GM19025 (cell line): ENCODE data around the gene PRELID1.

ENCODE experiments used
- ATAC-seq: cut with Tn5 transposase; IDR thresholded peaks from one replicate; pipeline ENCODE4 v1.9.1; 2021; ENCODE audit warnings: mild to moderate bottlenecking, low read depth, moderate library complexity; ENCODE audit not compliant: unreplicated experiment

The PRELID1 gene

DNA sequence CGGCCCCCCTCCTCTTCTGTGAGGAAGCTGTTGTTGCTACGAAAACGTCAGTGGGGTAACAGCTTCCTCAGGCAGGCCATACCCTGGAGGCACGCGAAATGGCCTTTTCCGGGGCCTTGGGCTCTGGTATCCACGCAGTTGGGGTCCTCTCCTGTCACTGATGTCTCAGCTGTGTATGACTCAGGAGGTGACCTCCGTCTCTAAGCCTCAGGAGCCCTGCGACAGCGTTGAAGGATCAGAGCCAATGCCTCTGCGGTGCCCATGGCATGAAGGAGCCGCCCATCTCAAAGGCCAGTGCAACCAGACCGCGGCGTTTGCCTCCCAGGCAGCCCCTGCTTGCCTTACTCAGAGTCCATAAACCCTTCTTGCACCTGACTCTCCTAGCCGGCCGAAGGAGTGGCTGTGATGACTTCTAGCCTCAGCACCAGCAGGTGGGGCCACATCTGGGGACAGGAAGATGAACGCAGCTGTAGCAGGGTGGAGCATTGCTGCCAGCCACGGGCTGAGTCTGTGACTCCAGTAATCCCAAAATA lies 9.1 kb downstream of the PRELID1 start:
- ATAC-seq, result no peak

DNA sequence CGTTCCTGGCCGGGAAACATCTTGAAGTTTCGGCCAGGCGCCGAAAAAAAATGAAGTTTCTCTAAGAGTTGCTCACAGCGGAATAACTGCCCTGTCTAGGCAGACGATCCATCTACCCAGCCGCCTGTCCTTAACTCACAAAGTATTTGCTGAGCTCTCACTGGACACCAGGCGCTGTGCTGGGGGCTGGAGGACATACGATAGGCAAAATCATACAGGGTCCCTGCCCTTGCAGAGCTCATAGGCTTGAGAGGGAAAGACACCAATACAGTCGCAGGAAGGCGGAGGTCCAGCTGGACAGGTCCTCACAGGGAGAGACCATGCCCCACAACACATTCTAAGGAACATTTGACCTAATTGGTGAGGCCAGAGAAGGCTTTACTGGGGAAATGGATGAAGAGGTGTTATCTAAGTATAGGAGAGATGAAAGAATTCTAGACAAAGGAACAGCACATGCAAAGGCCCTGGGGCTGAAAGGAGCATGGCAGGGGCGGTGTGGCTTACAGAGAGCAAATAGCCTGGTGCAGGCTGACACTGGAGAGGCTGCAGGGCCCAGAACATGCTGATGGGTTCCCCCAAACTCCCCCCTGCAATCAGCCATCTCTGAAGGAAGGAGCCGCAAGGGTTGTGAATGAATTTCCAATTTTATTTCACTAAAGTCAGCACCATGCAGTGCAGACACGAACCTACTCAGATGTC lies 10.1 kb downstream of the PRELID1 start:
- ATAC-seq, result no peak

- no peak for ATAC-seq
These were observed 11.1 kb downstream of the PRELID1 start for GRCh38 chr5:177314376-177315342.

DNA sequence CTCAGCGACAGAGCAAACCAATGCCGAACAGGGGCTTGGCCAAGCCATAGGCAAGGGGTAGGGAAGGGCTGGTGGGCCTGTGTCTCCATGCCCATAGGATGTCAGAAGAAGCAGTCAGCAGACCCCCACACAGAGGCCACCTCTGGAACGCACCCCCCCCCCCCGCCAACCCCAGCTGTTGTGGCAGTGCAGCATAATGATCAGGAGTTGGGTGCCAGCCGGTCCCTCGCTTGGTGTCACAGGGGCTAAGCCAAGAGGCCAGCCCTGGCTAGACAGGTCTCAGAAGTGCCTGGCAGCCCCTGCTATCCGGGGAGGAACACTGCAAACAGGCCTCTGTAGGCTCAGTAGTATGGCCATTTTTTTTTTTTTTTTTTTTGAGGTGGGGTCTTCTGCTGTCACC lies 11.8 kb downstream of the PRELID1 start:
- no peak for ATAC-seq

- ATAC-seq, result no peak
These were observed 12.4 kb downstream of the PRELID1 start for GRCh38 chr5:177316005-177316404.

DNA sequence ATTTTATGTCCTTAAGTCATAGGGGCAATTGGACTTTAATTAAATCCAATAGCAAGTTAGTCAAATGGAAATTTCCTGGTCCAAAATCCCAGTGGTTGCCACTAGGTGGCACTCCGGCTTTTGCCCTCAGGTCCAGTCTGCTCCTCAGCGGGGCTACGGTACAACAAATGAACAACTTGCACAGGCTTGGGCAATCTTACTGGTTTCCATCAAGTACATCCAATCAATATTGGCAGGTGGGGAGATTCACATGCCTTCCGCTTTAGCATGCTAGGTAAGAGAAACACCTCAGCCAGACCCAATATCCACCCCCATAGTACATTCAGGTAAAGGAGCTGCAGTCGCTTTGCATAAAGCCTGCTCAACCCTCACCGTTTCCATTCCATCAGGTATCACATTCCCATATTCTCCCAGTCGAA lies 14.4 kb downstream of the PRELID1 start:
- ATAC-seq, result no peak

DNA sequence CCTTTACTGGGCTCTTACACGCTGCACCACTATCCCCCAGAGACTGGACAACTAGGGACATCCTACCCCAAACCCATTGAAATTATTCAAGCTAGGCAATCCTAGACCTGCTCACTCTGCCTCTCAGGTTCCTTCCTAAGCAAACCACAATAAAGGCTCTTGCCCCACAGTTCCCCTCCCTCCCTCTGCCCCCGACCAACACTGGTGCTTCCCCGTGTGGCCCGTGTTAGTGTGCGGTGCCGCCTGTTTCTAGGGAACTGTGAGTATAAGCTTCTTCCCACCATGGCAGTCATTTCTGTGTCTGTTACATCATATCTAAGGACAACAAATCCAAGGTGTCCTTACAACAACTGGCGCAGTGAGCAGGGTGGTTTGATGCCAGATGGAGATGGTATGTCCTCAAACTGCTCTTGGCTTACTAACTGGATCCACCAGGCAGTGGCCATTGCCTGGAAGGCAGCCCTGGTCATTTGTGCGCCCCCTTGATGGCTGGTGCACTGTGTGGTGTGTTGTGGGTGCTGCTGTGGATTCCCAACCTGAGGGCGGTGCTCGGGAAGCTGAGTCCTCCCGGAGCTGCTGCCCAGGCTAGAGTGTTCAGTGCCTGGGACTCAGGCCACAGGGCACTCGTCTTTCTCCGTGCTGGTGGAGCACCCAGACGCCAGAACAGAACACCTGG lies 16.5 kb downstream of the PRELID1 start:
- no peak for ATAC-seq

DNA sequence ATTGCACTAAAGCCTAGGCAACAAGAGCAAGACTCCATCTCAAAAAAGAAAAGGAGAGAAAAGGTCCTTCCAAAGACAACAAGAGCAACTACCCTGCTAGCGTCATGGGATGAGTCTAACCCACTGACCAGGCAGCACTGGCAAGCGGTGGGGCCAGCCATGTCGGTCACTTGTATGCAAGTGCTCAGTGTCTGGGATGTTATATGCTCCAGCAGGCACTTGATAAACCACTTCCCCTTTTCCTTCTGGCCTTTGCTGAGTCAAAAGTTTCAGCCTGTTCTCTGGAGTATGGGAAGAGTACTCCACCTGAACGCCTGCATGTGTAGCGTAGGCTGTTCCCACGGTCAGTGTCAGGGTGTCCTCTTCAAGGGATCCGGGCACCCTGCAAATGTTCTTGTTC lies 17.3 kb downstream of the PRELID1 start:
- no peak for ATAC-seq

GRCh38 chr5:177325868-177326381 lies 22.3 kb downstream of the PRELID1 start:
- no peak for ATAC-seq

DNA sequence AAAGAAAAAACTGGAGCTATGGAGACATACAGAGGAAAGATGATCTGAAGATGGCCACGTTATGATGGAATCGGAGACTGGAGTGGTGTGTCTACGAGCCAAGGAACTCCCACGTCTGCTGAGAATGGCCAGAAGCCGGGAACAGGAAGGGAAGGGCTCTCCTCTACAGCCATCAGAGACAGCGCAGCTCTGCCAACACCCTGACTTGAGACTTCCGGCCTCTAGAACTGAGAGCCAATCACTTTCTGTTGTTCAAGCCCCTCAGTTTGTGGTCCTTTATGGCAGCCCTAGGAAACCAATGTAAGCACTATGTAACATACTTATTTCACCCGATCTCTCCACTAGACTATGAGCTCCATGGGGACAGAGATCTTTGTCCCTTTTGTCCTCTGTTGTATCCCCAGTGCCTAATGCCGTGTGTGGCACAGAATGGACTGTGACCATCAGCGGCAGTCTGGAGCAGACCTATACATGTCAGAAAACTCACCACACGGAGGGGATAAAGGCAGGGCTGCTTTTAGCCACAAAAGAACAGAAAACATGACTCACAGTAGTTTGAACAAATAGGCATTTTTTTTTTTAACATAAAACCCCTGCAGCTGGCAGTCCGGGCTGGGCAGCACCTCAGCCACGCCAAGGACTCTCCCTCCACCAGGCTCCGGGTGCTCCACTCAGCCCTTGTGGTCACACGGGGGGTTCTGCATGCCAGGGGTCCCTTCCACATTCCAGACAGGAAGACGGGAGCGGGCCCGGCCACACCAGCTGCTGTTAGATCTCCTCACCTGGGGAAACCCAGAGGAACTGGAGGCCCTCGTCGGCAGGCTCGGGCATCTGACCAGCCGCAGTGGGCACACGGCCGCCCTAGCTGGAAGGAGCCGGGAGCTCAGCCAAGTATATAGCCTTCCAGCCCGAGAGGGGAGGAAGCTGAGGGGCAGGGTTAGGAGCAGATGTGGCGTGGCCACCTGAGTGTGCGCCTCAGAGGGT lies 24.2 kb downstream of the PRELID1 start:
- ATAC-seq, result no peak

- no peak for ATAC-seq
These were observed 25.1 kb downstream of the PRELID1 start for GRCh38 chr5:177328545-177329231.

DNA sequence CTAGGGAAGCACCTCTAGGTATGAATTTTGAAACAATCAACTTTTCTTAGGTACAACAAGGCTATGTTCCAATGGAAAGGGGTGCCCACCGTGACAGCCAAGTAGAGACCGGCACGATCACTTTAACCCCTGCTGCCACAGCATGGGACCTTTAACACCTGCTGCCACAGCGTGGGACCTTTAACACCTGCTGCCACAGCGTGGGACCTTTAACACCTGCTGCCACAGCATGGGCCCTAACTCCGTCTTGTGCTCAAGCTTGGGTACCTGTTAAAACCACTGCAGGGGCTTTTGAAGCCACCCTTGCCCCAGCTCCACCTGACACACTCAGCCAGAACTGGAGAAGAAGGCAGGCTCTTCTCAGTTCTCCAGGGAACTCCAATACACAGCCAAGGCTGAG lies 26.3 kb downstream of the PRELID1 start:
- no peak for ATAC-seq

- no peak for ATAC-seq
These were observed 27.6 kb downstream of the PRELID1 start for GRCh38 chr5:177330991-177331842.

- no peak for ATAC-seq
These were observed 28.7 kb downstream of the PRELID1 start for GRCh38 chr5:177332031-177332895.

DNA sequence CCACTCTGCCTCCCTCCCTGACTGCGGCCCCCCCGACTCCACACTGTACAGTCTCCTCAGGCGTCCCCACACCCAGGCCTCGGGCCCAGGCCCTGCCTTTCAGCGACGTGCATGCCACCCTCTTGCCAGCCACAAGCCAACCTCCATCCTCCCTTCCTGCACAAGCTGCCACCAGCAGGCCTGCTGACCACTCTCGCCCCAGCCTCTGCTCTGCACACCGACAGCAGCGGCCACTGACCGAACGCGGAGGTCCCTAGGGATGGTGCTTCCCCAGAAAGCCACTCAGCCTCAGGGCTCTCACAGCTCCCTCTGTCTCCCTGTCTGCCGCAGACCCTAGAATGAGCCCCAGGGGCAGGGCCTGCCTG lies 29.3 kb downstream of the PRELID1 start:
- ATAC-seq, result no peak

DNA sequence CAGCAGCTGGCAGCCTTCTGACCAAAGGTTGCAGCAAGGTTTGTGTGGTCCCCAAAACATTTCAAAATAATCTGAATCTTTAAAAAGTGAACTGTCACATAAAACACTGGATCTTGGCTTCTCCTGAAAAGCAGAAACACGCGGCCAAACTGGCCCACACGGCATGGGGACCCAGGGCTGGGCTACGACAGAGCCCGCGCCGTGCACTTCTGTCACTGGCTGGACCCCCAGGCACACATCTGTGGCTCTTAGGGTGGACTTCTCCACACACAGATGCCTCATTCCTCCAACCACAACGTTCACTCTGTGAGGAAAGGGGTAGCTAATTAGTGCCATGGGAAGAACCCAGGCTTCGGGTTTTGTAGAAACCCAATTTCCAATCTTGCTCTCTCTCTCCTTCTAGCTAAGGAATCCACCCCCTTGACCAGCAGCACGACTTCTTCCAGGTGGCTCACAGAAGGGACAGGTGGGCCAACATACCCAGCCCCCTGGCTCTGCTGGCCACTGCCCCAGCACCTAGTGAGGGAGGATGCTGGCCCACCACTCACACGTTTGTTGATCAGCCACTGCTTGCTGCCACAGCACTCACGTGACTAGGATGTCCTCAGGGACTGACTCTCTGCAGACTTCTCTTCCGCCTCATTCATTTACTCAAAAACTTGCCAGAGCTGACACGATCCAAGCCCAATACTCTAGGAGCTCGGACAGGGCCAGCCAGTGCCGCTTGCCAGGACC lies 30.0 kb downstream of the PRELID1 start:
- ATAC-seq, result no peak
